ENCODE measurements around the gene ESRRB.

ESRRB gene

GRCh38 chr14:76431538-76431937 is 55.6 kb downstream of the ESRRB start:
- no peak for DNase-seq (ENCODE audit: low read depth, low spot score)
- no peak overlapping the region for H3K4me3 ChIP-seq (ENCODE audit: low read length)

GRCh38 chr14:76432827-76433752 is 57.2 kb downstream of the ESRRB start:
- no peak for DNase-seq (ENCODE audit: low read depth, low spot score)
- H3K4me3 ChIP-seq (ENCODE audit: low read length) = no peak overlapping the region

- H3K4me3 ChIP-seq (ENCODE audit: low read length) = no peak overlapping the region
Observed at GRCh38 chr14:76434220-76434619, 58.3 kb downstream of the ESRRB start.

GRCh38 chr14:76439237-76439775 is 63.4 kb downstream of the ESRRB start:
- no peak for DNase-seq (ENCODE audit: low read depth, low spot score)
- H3K4me3 ChIP-seq (ENCODE audit: low read length) = no peak overlapping the region

More at GRCh38 chr14:76434220-76434619, 58.3 kb downstream of the ESRRB start:
- DNase-seq (ENCODE audit: low read depth, low spot score) = no peak

GRCh38 chr14:76446486-76446885 is 70.5 kb downstream of the ESRRB start:
- no peak for DNase-seq (ENCODE audit: low read depth, low spot score)
- H3K4me3 ChIP-seq (ENCODE audit: low read length) = no peak overlapping the region

- no peak for DNase-seq (ENCODE audit: low read depth, low spot score)
Observed at GRCh38 chr14:76446921-76447320, 71.0 kb downstream of the ESRRB start.

GRCh38 chr14:76450476-76450875 is 74.5 kb downstream of the ESRRB start:
- no peak for DNase-seq (ENCODE audit: low read depth, low spot score)
- no peak overlapping the region for H3K4me3 ChIP-seq (ENCODE audit: low read length)

More at GRCh38 chr14:76446921-76447320, 71.0 kb downstream of the ESRRB start:
- no peak overlapping the region for H3K4me3 ChIP-seq (ENCODE audit: low read length)

- DNase-seq (ENCODE audit: low read depth, low spot score) = peak; percentile 36
- no peak overlapping the region for H3K4me3 ChIP-seq (ENCODE audit: low read length)
Observed at GRCh38 chr14:76456200-76456599, 80.3 kb downstream of the ESRRB start.

- no peak for DNase-seq (ENCODE audit: low read depth, low spot score)
- H3K4me3 ChIP-seq (ENCODE audit: low read length) = no peak overlapping the region
Observed at GRCh38 chr14:76456891-76457586, 81.1 kb downstream of the ESRRB start.

- no peak for DNase-seq (ENCODE audit: low read depth, low spot score)
- H3K4me3 ChIP-seq (ENCODE audit: low read length) = no peak overlapping the region
Observed at GRCh38 chr14:76457841-76458240, 81.9 kb downstream of the ESRRB start.

- no peak for DNase-seq (ENCODE audit: low read depth, low spot score)
Observed at GRCh38 chr14:76461886-76462285, 85.9 kb downstream of the ESRRB start.

GRCh38 chr14:76462330-76462729 is 86.4 kb downstream of the ESRRB start:
- DNase-seq (ENCODE audit: low read depth, low spot score) = no peak
- H3K4me3 ChIP-seq (ENCODE audit: low read length) = no peak overlapping the region

More at GRCh38 chr14:76461886-76462285, 85.9 kb downstream of the ESRRB start:
- no peak overlapping the region for H3K4me3 ChIP-seq (ENCODE audit: low read length)

- DNase-seq (ENCODE audit: low read depth, low spot score) = no peak
Observed at GRCh38 chr14:76463105-76463504, 87.2 kb downstream of the ESRRB start.

GRCh38 chr14:76464856-76465255 is 88.9 kb downstream of the ESRRB start:
- no peak overlapping the region for H3K4me3 ChIP-seq (ENCODE audit: low read length)
- DNase-seq (ENCODE audit: low read depth, low spot score) = no peak

More at GRCh38 chr14:76463105-76463504, 87.2 kb downstream of the ESRRB start:
- H3K4me3 ChIP-seq (ENCODE audit: low read length) = no peak overlapping the region

GRCh38 chr14:76465664-76466063 is 89.7 kb downstream of the ESRRB start:
- no peak overlapping the region for H3K4me3 ChIP-seq (ENCODE audit: low read length)
- no peak for DNase-seq (ENCODE audit: low read depth, low spot score)

GRCh38 chr14:76467711-76468155 is 91.8 kb downstream of the ESRRB start:
- no peak overlapping the region for H3K4me3 ChIP-seq (ENCODE audit: low read length)
- no peak for DNase-seq (ENCODE audit: low read depth, low spot score)

- H3K4me3 ChIP-seq (ENCODE audit: low read length) = no peak overlapping the region
- no peak for DNase-seq (ENCODE audit: low read depth, low spot score)
Observed at GRCh38 chr14:76472199-76472723, 96.3 kb downstream of the ESRRB start.

GRCh38 chr14:76473481-76474263 is 97.7 kb downstream of the ESRRB start:
- DNase-seq (ENCODE audit: low read depth, low spot score) = no peak
- H3K4me3 ChIP-seq (ENCODE audit: low read length) = no peak overlapping the region

GRCh38 chr14:76480426-76480825 is 104.5 kb downstream of the ESRRB start:
- DNase-seq (ENCODE audit: low read depth, low spot score) = no peak

More at GRCh38 chr14:76480426-76480825, 104.5 kb downstream of the ESRRB start:
- H3K4me3 ChIP-seq (ENCODE audit: low read length) = no peak overlapping the region
